Stimulated activated CD4-positive, alpha-beta T cell treated with anti-CD3 and anti-CD28 coated beads, Interleukin-1b, Interleukin-23, amount 100 ng/mL, for 24 hours (primary cell): ENCODE data around the gene INAFM1.

Source experiments
- DNase-seq, 4 experiments: peaks; one replicate each; pipeline ENCODE4 v3.0.0-alpha.2; 2020; ENCODE audit warnings: low read depth in 4 of 4, low spot score in 1 of 4

The INAFM1 gene

GRCh38 chr19:47309038-47309437 is 34.4 kb downstream of the INAFM1 start:
- no peak for DNase-seq

- DNase-seq = no peak
These were observed 34.9 kb downstream of the INAFM1 start, which contains the start of gene C5AR1 for GRCh38 chr19:47309608-47310007. TSS of gene C5AR1 (plus strand) at chr19:47309861. CDS start at chr19:47309896, 35 bp downstream.

- DNase-seq = no peak
These were observed 35.6 kb downstream of the INAFM1 start for GRCh38 chr19:47310323-47310722.

- DNase-seq = no peak
These were observed 36.1 kb downstream of the INAFM1 start for GRCh38 chr19:47310819-47311218.

- no peak for DNase-seq
These were observed 37.8 kb downstream of the INAFM1 start for GRCh38 chr19:47312366-47313006.

DNA sequence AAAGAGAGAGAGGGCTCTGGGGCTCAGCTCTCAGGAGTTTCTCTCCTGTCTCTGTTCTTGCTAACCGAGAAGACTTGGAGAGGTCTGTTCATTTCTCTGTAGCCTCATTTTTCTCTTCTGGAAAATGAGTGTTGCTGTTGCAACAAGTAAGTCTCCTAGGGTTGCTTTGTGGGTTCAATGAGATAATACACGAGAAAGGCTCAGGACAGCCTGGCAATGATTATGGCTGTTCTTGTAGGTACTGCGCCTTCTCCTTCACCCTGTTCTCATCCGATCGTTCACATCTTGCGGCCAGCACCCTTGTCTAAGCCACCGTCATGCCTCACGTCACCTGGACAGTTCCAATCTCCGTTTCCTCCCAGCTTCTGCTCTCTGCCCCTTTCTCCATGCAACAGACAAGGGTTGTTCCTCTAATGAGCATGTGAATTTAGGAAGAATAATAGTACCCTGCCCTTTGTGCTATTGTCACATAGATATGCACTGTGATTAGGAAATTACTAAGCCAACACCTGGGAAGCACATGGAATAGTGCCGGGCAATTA is 39.1 kb downstream of the INAFM1 start:
- no peak for DNase-seq

DNA sequence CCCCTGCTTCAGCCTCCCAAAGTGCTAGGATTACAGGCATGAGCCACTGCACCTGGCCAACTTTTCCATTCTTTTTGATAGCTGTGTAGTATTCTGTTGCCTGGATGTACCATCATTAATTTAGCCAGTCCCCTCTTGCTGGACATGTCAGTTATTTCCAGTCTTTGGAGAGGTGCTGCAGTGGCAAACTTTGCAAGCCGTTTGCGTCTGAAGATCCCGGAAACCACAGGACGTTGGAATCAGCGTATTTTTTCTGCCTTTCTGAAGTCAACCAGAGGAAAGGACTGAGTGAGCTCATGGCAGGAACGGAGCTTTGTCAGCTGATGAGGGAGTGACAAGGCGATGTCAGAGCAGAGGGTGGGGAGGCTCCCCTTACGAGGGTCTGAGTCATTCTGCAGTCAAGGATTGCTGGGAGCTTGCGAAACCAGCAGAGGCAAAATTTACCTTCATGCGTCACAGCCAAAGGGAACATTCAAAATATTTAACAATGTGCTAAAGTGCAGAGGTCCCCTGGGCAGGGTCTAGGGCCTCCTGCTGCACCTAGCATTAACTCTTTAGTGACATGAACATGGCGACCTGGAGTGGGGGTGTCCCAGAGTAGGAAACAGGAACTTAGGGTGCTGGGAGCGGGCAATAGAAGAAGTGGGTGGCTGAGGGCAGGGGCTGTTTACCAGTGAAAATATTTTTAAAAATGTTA is 40.6 kb downstream of the INAFM1 start:
- peak in 2 of 4 experiments; percentile 11 to 14 for DNase-seq

- DNase-seq = no peak
These were observed 41.8 kb downstream of the INAFM1 start for GRCh38 chr19:47316513-47316912.

DNA sequence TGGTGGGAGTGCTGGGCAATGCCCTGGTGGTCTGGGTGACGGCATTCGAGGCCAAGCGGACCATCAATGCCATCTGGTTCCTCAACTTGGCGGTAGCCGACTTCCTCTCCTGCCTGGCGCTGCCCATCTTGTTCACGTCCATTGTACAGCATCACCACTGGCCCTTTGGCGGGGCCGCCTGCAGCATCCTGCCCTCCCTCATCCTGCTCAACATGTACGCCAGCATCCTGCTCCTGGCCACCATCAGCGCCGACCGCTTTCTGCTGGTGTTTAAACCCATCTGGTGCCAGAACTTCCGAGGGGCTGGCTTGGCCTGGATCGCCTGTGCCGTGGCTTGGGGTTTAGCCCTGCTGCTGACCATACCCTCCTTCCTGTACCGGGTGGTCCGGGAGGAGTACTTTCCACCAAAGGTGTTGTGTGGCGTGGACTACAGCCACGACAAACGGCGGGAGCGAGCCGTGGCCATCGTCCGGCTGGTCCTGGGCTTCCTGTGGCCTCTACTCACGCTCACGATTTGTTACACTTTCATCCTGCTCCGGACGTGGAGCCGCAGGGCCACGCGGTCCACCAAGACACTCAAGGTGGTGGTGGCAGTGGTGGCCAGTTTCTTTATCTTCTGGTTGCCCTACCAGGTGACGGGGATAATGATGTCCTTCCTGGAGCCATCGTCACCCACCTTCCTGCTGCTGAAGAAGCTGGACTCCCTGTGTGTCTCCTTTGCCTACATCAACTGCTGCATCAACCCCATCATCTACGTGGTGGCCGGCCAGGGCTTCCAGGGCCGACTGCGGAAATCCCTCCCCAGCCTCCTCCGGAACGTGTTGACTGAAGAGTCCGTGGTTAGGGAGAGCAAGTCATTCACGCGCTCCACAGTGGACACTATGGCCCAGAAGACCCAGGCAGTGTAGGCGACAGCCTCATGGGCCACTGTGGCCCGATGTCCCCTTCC is 45.5 kb downstream of the INAFM1 start:
- no peak for DNase-seq

DNA sequence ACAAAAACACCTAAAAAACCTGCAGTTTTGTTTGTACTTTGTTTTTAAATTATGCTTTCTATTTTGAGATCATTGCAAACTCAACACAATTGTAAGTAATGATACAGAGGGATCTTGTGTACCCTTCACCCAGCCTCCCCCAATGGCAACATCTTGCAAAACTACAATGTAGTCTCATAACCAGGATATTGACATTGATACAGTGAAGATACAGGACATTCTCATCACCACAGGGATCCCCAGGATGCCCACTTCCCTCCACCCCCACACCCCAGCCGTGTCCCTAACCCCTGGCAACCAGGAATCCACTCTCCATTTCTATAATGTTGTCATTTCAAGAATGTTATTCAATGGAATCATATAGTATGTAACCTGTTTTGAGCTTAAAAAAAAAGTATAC is 46.9 kb downstream of the INAFM1 start:
- no peak for DNase-seq

DNA sequence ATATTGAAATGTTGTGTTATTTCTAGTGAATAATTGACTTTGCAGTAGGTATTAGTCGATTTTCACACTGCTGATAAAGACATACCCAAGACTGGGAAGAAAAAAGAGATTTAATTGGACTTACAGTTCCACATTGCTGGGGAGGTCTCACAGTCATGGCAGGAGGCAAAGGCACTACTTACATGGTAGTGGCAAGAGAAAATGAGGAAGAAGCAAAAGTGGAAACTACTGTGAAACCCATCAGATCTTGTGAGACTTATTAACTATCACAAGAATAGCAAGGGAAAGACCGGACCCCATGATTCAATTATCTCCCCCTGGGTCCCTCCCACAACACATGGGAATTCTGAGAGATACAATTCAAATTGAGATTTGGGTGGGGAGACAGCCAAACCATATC is 47.4 kb downstream of the INAFM1 start:
- DNase-seq = no peak

DNA sequence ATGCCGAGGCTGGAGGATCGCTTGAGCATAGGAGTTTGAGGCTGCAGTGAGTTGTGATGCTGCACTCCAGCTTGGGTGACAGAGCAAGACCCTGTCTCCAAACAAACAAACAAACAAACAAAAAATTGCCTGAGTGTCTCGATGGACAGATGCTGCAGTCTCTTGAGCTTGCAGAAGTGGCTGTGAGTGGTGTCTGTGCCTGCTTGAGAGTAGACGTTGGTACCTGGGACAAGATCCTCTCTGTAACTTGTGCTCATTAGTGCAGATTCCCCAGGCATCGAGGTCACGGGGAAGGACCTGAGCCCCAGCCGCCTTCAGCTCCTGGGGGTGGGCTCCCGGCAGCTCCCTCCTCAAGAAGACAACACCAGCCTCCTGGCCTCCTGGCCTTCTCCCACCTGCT is 48.7 kb downstream of the INAFM1 start:
- no peak for DNase-seq

- no peak for DNase-seq
These were observed 49.2 kb downstream of the INAFM1 start for GRCh38 chr19:47323872-47324271.

DNA sequence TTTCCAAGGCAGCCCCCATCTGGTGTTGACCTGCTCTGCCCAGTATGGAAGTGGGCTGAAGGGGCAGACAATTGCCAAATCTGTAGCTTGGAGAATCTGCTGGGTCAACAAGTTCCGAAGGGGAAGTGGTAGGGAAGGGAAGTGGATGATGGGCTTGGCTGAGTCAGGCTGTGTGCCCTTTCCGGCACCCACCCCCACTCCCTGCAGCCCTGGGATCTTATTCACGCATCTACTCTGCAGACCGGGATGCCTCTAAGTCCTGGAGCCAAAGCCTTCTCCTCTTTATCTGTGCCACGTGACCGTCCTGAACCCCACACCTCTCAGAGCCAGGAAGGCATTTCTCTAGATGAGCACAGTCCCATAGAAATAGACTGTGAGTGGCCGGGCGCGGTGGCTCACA is 49.8 kb downstream of the INAFM1 start:
- DNase-seq = no peak
